NCI-H345 treated with DMSO at 0.1 percent for 48 hours (cell line): ENCODE data around the gene BCAS4.
"Not testable (repeated sequence)": the region's sequence is repeated elsewhere in the genome, so short reads cannot be mapped to it uniquely, and the experiment has no call there.

Experiments
- DNase-seq: peaks from one replicate; lab custom pipeline; 2025; ENCODE audit not compliant: unreplicated experiment; lab: John Stamatoyannopoulos, UW

BCAS4 gene

GRCh38 chr20:50874111-50874757 lies 79.4 kb downstream of the BCAS4 start:
- DNase-seq = no peak

- DNase-seq = no peak
Measured at GRCh38 chr20:50874758-50875665, 80.2 kb downstream of the BCAS4 start.

GRCh38 chr20:50876063-50876685 lies 81.3 kb downstream of the BCAS4 start:
- DNase-seq = no peak

GRCh38 chr20:50876816-50877215 lies 82.0 kb downstream of the BCAS4 start:
- DNase-seq = no peak

GRCh38 chr20:50877232-50877743 lies 82.4 kb downstream of the BCAS4 start:
- DNase-seq = no peak

GRCh38 chr20:50879649-50880550 lies 85.0 kb downstream of the BCAS4 start:
- no peak for DNase-seq

- DNase-seq = not testable (repeated sequence)
Measured at GRCh38 chr20:50881759-50882424, 87.0 kb downstream of the BCAS4 start.

- DNase-seq = no peak
Measured at GRCh38 chr20:50883856-50884255, 89.0 kb downstream of the BCAS4 start.

- no peak for DNase-seq
Measured at GRCh38 chr20:50885068-50885467, 90.2 kb downstream of the BCAS4 start.

- no peak for DNase-seq
Measured at GRCh38 chr20:50885781-50886180, 90.9 kb downstream of the BCAS4 start.

- no peak for DNase-seq
Measured at GRCh38 chr20:50886184-50886790, 91.4 kb downstream of the BCAS4 start.

GRCh38 chr20:50887576-50887975 lies 92.7 kb downstream of the BCAS4 start:
- no peak for DNase-seq

GRCh38 chr20:50891138-50891537 lies 96.3 kb downstream of the BCAS4 start:
- DNase-seq = no peak

- DNase-seq = no peak
Measured at GRCh38 chr20:50892394-50892793, 97.5 kb downstream of the BCAS4 start.

- no peak for DNase-seq
Measured at GRCh38 chr20:50893620-50894019, 98.8 kb downstream of the BCAS4 start.

- DNase-seq = no peak
Measured at GRCh38 chr20:50895111-50895830, 100.4 kb downstream of the BCAS4 start.

GRCh38 chr20:50898475-50898874 lies 103.6 kb downstream of the BCAS4 start:
- DNase-seq = no peak

- no peak for DNase-seq
Measured at GRCh38 chr20:50900261-50900660, 105.4 kb downstream of the BCAS4 start.

- DNase-seq = no peak
Measured at GRCh38 chr20:50901301-50901700, 106.4 kb downstream of the BCAS4 start.
